ENCODE data around the gene C1orf56.

C1orf56 gene

DNA sequence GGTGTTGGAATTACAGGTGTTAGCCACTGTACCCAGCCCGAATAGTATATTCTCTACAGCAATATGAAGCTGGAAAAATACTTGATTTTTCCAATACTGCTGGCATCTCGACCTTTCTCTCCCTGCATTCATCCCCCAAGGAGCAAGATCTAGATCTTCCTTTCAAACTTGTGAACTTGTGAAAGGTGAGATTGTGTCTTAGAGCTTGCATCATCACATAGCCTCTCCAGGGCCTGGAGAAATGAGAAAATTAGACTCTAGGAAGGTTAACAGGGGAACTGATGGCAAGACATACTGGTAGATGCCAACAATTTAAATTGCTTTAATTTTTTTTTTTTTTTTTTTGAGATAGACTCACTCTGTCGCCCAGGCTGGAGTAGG lies 37.2 kb upstream of the C1orf56 start:
- peaks cover 0 to 8% (median 0%) of the 10 kb centered on the region in 11 experiments; a peak in 4 of 22 replicates for H3K36me3 ChIP-seq
- TF ChIP-seq Cebpa-rat (IDR thresholded peaks at IDR 0.05): no peak
- H3K27me3 ChIP-seq: no peaks in the 10 kb centered on the region
- H4K20me1 ChIP-seq: peaks cover 0 to 7% (median 0%) of the 10 kb centered on the region in 11 experiments; a peak in 2 of 22 replicates
- no peaks in the 10 kb centered on the region for H3K9me3 ChIP-seq (replicated peaks in 1 of 11)
- H3K4me2 ChIP-seq: peak overlapping the region; percentile 83 to 97 (median 94); a peak in 19 of 22 replicates
- no peak overlapping the region for H3K27ac ChIP-seq
- H3K4me3 ChIP-seq: no peak overlapping the region
- H3K4me1 ChIP-seq: peaks cover 78 to 88% (median 83%) of the 10 kb centered on the region in 10 experiments
- H3K9ac ChIP-seq: no peak overlapping the region

- Histone ChIP-seq H3K27me3 (no peaks in the 10 kb centered on the region), H3K9me3 (replicated peaks in 1 of 11) (no peaks in the 10 kb centered on the region), H3K4me3 (no peak overlapping the region), H3K4me2 (peak overlapping the region; percentile 56 to 97 (median 92)), H3K4me1 (peaks cover 69 to 82% (median 75%) of the 10 kb centered on the region in 10 experiments), H4K20me1 (peaks cover 0 to 7% (median 0%) of the 10 kb centered on the region in 11 experiments; a peak in 2 of 22 replicates), H3K36me3 (peaks cover 0 to 11% (median 3%) of the 10 kb centered on the region in 11 experiments; a peak in 7 of 22 replicates), H3K9ac (peak overlapping the region in 5 of 11 experiments; percentile 12 to 35 (median 23); a peak in 4 of 22 replicates), H3K27ac (peak overlapping the region in 6 of 11 experiments; percentile 3 to 47 (median 16); a peak in 6 of 22 replicates)
- no peak for TF ChIP-seq Cebpa-rat (IDR thresholded peaks at IDR 0.05)
These were observed 36.2 kb upstream of the C1orf56 start for GRCh38 chr1:151011154-151011850.

GRCh38 chr1:151012684-151013471 lies 34.7 kb upstream of the C1orf56 start:
- H4K20me1 ChIP-seq: peaks cover 0 to 7% (median 0%) of the 10 kb centered on the region in 11 experiments; a peak in 2 of 22 replicates
- H3K27me3 ChIP-seq: no peaks in the 10 kb centered on the region
- H3K4me2 ChIP-seq: peak overlapping the region; percentile 32 to 70 (median 48); a peak in 20 of 22 replicates
- H3K9ac ChIP-seq: 0 out of 22 replicates have a peak overlapping the region, but pooled peaks of 1 of the 11 experiments have one; percentile 20
- H3K4me1 ChIP-seq: peaks cover 57 to 70% (median 62%) of the 10 kb centered on the region in 10 experiments
- peak overlapping the region in 4 of 11 experiments; percentile 10 to 37 (median 18); a peak in 5 of 22 replicates for H3K27ac ChIP-seq
- H3K4me3 ChIP-seq: no peak overlapping the region
- no peak for TF ChIP-seq Cebpa-rat (IDR thresholded peaks at IDR 0.05)
- no peaks in the 10 kb centered on the region for H3K9me3 ChIP-seq (replicated peaks in 1 of 11)
- H3K36me3 ChIP-seq: peaks cover 7 to 19% (median 10%) of the 10 kb centered on the region in 11 experiments; a peak in 19 of 22 replicates

- Histone ChIP-seq H4K20me1 (peaks cover 0 to 7% (median 0%) of the 10 kb centered on the region in 11 experiments; a peak in 2 of 22 replicates), H3K9ac (peak overlapping the region in 2 of 11 experiments; percentile 5 to 20; a peak in 2 of 22 replicates)
- no peak for TF ChIP-seq Cebpa-rat (IDR thresholded peaks at IDR 0.05)
These were observed 34.0 kb upstream of the C1orf56 start for GRCh38 chr1:151013518-151013917.

GRCh38 chr1:151024540-151025146 lies 22.9 kb upstream of the C1orf56 start:
- H3K27me3 ChIP-seq: no peaks in the 10 kb centered on the region
- TF ChIP-seq Cebpa-rat (IDR thresholded peaks at IDR 0.05): no peak
- H3K9me3 ChIP-seq (replicated peaks in 1 of 11): no peaks in the 10 kb centered on the region
- no peak overlapping the region for H3K9ac ChIP-seq
- peak overlapping the region in 4 of 11 experiments; percentile 12 to 36 (median 24); a peak in 2 of 22 replicates for H3K4me2 ChIP-seq
- peaks cover 0 to 7% (median 0%) of the 10 kb centered on the region in 10 experiments; a peak in 3 of 20 replicates for H3K4me1 ChIP-seq
- H3K4me3 ChIP-seq: no peak overlapping the region
- H3K36me3 ChIP-seq: peaks cover 51 to 91% (median 70%) of the 10 kb centered on the region in 11 experiments
- H3K27ac ChIP-seq: no peak overlapping the region
- no peaks in the 10 kb centered on the region; a peak in 1 of 22 replicates for H4K20me1 ChIP-seq

More at GRCh38 chr1:151013518-151013917, 34.0 kb upstream of the C1orf56 start:
- peak overlapping the region; percentile 32 to 70 (median 48); a peak in 21 of 22 replicates for H3K4me2 ChIP-seq
- H3K36me3 ChIP-seq: peaks cover 13 to 25% (median 17%) of the 10 kb centered on the region in 11 experiments
- H3K4me3 ChIP-seq: no peak overlapping the region
- H3K27ac ChIP-seq: peak overlapping the region in 5 of 11 experiments; percentile 10 to 37 (median 15); a peak in 6 of 22 replicates
- no peaks in the 10 kb centered on the region for H3K27me3 ChIP-seq
- peaks cover 55 to 68% (median 61%) of the 10 kb centered on the region in 10 experiments for H3K4me1 ChIP-seq
- no peaks in the 10 kb centered on the region for H3K9me3 ChIP-seq (replicated peaks in 1 of 11)

DNA sequence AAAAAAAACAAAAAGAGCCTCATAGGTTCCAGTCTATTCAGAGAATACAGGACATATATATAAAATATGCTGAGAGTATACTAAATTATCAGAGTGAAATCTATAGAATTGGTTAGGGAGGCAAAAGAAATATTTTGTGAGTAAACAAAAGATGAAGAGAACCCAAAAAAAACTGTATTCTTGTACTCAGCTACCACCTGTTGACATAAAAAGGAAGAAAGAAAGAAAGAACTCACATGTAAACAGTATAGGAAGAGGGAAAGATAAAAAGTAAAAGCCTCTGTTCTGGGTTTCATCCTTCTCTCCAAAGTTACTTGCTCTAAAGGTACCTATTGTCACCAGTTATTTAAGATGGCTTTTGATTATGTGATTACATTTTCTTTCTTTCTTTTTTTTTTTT lies 21.1 kb upstream of the C1orf56 start:
- H3K4me2 ChIP-seq: no peak overlapping the region
- no peaks in the 10 kb centered on the region for H3K9me3 ChIP-seq (replicated peaks in 1 of 11)
- H3K4me3 ChIP-seq: no peak overlapping the region
- TF ChIP-seq Cebpa-rat (IDR thresholded peaks at IDR 0.05): no peak
- no peaks in the 10 kb centered on the region; a peak in 1 of 22 replicates for H4K20me1 ChIP-seq
- H3K36me3 ChIP-seq: peaks cover 63 to 96% (median 76%) of the 10 kb centered on the region in 11 experiments
- no peak overlapping the region for H3K27ac ChIP-seq
- no peak overlapping the region for H3K9ac ChIP-seq
- peaks cover 0 to 7% (median 0%) of the 10 kb centered on the region in 10 experiments; a peak in 3 of 20 replicates for H3K4me1 ChIP-seq
- no peaks in the 10 kb centered on the region for H3K27me3 ChIP-seq

DNA sequence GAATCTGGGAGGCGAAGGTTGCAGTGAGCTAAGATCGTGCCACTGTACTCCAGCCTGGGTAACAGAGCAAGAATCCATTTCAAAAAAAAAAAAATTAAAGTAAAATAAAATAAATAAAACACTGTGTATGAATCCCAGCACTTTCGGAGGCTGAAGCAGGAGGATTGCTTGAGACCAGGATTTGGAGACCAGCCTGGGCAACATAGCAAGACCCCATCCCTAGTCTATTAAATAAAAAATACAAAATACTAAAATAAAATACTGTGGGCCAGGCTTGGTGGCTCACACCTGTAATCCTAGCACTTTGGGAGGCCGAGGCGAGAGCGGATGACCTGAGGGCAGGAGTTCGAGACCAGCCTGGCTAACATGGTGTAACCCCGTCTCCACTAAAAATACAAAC lies 15.4 kb upstream of the C1orf56 start:
- H3K36me3 ChIP-seq: peaks cover 70 to 97% (median 88%) of the 10 kb centered on the region in 11 experiments
- H3K27me3 ChIP-seq: no peaks in the 10 kb centered on the region
- no peaks in the 10 kb centered on the region for H3K9me3 ChIP-seq (replicated peaks in 1 of 11)
- no peak for TF ChIP-seq Cebpa-rat (IDR thresholded peaks at IDR 0.05)
- H3K9ac ChIP-seq: no peak overlapping the region
- H3K4me2 ChIP-seq: no peak overlapping the region
- peaks cover 0 to 9% (median 0%) of the 10 kb centered on the region in 10 experiments; a peak in 5 of 20 replicates for H3K4me1 ChIP-seq
- H3K4me3 ChIP-seq: no peak overlapping the region
- no peak overlapping the region for H3K27ac ChIP-seq
- H4K20me1 ChIP-seq: no peaks in the 10 kb centered on the region; a peak in 1 of 22 replicates

- peaks cover 42 to 69% (median 58%) of the 10 kb centered on the region in 11 experiments for H3K36me3 ChIP-seq
- peaks cover 0 to 9% (median 0%) of the 10 kb centered on the region in 10 experiments; a peak in 5 of 20 replicates for H3K4me1 ChIP-seq
- H3K4me2 ChIP-seq: no peak overlapping the region
- no peaks in the 10 kb centered on the region for H3K27me3 ChIP-seq
- TF ChIP-seq Cebpa-rat (IDR thresholded peaks at IDR 0.05): no peak
- H3K4me3 ChIP-seq: no peak overlapping the region
- H3K9me3 ChIP-seq (replicated peaks in 1 of 11): no peaks in the 10 kb centered on the region
- no peak overlapping the region for H3K27ac ChIP-seq
- H3K9ac ChIP-seq: no peak overlapping the region
- H4K20me1 ChIP-seq: no peaks in the 10 kb centered on the region
These were observed 12.4 kb upstream of the C1orf56 start for GRCh38 chr1:151035167-151035566.

Data from BLaER1 treated with 17β-estradiol and CSF1 and Interleukin-3, amounts not matched to agents 10 nM and 100 nM (cell line).